Limb (tissue), 2 donors: Measurements from ENCODE around the gene GSDME.

Experiments
- DNase-seq, 2 donors: peaks; one replicate each; pipeline ENCODE4 v3.0.0-alpha.2; 2016; ENCODE audit errors: extremely low spot score in 2 of 2

The GSDME gene

DNA sequence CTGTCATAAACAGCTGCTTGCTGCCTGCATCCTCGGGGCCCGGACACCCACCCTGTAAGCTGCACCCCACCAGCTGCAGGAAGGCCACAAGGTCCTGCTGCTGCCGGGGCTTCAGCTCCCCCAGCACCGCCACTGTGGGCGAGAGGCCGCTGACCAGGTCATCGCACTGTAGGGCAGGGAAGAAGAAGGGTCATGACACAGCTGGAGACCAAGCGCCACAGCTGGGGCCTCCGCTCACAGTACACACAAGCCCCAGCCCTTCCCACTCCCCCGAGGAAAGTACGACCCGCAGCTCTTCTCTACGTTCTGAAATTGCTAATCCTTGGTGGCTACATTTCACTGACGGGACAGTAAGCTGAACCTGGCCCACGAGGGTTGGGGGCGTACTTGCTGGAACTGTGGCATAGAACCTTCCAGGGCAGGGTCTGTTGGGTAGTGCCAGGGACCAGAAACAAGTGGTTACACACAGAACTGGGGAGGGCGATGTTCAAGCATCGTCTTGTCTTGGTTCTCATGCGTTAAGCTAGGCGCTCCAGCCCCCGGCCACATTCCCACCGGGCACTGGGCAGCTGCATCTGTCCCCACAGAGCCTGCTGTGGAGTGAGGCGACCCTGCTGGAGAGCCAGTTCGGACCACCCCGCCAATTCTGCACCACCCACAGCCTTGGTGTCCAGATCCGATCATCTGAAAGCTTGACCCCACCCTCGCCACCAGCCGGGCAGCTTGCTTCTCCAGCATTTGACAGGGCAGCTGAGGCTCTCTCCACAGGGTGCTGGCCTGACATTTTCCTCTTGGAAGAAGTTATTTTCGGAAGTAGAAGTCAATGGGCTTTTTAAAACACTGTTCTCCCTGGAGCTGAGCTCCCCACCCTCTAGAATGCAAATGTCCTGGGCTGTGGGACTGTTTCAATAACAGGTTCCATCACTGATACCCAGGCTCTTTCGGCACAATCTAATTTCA, 50.8 kb downstream of the GSDME start:
- DNase-seq, result no peak

- no peak for DNase-seq
Measured at GRCh38 chr7:24705461-24705954, 51.8 kb downstream of the GSDME start.

DNA sequence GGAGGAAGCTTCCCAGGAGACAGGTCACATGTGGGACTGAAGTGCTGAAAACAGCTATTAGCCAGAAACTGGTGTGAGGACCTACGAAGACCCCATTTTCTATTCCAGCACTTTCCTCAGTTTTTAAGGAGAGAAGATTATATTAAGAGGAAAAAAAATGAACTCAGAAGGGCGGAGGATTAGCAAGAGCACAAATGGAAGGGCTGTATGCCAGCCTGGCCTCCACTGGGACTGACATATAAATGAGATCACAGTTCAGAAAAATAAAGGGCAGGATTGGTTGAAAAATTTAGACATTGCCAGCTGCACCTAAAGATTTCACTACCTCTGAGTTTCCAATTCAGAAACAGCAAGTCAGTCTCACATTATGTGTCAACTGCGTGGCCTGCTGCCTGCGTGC, 53.0 kb downstream of the GSDME start:
- peak in 1 of 2 donors; percentile 35 for DNase-seq

DNA sequence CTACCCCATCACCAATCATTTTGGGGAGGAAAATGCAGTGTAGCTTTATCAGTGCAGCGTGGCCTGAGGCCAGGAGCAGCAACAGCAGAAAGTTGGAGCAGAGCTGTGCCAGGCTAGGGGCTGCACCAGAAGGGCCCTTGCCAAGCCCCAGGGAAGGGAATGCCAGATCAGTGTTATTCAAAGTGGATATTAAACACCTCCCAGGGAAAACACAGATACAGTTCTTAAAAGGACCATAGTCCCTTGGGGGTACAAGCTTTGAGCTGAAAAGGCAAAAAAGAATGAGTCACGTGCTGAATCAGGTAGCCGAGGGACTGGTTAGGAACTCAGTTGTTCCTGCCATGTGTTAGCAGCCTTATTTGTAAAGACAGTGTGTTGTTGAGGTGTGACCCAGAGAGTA, 54.0 kb downstream of the GSDME start:
- no peak for DNase-seq

GRCh38 chr7:24702755-24703154, 54.5 kb downstream of the GSDME start:
- peak in 1 of 2 donors; percentile 71 for DNase-seq

DNA sequence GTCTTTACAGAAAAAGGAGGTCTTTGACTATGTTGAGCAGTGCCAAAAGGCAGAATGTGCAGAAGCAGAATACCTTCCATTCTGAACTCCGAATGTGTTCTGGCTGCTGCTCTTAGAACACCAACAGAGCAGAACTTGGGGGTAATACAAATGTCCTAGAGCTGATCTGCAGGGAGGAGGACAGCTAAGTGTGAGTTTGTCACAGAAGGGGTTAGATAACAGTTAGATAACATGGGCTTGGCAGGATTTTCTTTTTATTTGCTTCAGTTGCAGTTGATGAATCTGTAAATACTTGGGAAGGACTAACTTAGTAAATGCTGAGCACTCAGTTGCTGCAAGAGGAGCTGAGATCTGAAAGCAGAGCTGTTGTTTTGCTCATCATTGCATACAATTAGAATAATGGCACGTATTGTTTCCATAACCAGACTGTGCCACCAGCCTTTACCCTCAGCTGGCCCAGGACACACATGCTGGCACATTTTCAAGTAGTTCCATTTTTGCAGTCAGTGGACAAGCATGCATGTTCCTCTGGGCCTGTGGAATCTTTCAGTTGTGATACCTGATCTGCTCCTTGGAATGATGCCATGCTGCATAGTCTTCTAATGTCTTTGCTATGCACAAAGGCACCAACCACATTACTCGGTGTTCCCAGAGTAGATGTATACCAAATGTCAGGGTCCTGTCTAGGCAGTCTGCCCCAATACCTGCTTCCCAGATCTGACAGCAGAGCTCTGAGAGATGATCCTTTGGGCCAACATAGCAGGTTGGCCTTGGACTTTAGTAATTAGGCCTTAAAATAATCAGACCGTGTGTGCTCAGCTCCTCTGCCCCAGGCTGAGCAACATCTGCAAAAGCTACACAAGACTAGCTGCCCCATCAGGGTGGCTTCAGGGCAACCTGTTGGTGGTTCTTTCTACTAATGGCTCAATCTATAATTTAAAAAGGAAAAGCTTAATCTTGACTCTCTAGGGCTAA, 55.7 kb downstream of the GSDME start:
- peak in 1 of 2 donors; percentile 71 for DNase-seq

DNA sequence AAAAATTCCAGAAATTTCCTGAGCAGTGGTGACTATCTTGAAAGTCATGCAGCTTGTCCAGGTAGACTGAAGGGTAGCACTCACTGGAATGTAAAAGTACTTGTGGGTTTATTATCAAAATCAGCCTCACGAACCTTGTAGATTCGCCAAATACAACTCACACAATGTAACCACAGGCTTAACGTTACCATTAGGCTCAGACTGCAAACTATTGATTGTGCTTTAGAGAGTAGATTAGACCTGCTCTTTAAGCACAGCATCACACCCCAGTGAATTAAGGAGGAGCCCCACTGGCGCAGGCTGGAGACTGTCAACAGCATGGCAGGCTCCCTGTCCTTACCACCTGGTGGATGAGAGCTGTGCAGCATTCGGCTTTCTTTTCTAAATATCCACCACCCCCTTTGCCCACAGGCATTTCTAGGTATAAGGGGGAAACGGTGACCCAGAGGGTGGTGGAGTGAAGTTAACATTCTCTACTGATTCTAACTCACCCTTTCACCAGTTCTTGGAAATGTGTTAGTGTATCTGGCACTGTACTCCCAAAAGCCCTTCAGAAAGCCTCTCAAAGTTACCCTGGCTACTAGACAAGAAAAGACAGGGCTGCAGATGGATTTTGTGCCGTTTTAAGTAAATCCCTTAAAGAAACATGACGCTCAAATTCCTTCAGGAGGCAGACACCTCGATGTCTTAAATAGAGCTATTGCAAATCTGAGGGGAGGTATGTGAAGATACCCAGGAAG, 56.6 kb downstream of the GSDME start:
- DNase-seq, result no peak

DNA sequence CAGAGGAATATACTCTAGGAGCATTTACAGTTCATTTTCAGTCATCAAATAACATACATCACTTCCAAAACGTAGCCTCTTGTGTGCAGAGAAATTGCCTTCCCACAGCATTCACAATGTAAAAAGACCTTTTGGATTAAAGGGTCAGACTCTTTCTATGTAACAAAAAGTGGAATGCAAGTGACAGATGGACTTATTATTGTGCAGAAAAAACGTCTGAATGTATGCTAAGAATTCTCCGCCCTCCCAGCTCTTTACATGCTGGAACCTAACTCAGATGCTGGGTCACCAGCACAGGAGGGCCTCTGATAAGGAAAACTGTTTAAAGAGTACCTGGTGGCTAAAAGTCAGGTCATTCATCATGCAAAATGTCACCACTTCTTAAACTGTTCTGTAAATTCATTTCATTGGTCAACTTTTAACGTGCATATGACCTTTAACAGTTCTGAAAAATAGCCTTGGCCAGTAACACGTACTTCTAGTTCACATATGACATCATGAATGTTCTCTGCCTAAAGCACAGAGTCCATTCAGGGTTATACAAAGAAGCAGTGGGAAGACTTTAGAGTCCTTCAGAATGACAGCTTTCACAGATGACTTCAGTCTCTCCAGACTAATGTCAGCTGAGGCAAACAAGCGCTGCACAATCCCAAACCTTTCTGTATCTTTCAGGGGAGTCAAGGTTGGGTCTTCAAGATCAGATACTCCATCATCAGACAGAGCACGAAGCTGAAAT, 58.6 kb downstream of the GSDME start:
- DNase-seq, result no peak

GRCh38 chr7:24697416-24697815, 59.8 kb downstream of the GSDME start:
- no peak for DNase-seq

DNA sequence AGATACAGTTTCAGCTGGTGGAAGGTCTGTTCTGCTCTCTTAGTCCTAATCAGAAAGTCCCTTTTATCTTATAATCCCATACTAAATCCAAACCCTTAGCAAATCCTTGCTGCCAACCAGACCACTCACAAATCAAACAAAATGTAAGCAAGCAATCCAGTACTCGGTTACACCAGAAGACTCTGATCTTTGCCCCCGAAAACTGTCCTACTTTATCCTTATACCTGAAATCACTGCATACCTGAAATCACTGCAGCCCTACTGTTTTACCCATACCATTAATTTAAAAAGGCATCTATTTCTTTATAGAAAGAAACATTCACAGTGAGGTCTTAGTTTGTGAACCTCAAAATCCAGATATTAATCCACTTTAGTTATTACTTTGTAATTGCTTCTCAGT, 64.7 kb downstream of the GSDME start:
- DNase-seq, result no peak

GRCh38 chr7:24690251-24690650, 67.0 kb downstream of the GSDME start:
- no peak for DNase-seq

GRCh38 chr7:24685708-24686107, 71.6 kb downstream of the GSDME start:
- no peak for DNase-seq

DNA sequence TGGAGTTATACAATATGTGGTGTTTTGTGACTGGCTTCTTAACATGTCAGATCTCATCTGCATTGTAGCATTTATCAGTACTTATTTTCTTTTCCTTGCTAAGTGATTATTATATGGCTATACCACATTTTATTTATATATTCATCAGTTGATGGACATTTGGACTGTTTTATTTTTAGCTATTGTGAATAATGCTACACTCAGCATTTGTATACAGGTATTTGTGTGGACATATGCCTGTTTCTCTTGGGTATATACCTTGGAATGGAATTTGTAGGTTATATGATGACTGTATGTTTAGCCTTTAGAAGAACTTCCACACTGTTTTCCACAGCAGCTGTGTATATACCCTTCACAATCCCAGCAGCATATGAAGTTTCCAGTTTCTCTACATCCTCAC, 86.5 kb downstream of the GSDME start:
- DNase-seq, result no peak

GRCh38 chr7:24669971-24670591, 87.2 kb downstream of the GSDME start:
- no peak for DNase-seq

- DNase-seq, result no peak
Measured at GRCh38 chr7:24668927-24669635, 88.2 kb downstream of the GSDME start.

DNA sequence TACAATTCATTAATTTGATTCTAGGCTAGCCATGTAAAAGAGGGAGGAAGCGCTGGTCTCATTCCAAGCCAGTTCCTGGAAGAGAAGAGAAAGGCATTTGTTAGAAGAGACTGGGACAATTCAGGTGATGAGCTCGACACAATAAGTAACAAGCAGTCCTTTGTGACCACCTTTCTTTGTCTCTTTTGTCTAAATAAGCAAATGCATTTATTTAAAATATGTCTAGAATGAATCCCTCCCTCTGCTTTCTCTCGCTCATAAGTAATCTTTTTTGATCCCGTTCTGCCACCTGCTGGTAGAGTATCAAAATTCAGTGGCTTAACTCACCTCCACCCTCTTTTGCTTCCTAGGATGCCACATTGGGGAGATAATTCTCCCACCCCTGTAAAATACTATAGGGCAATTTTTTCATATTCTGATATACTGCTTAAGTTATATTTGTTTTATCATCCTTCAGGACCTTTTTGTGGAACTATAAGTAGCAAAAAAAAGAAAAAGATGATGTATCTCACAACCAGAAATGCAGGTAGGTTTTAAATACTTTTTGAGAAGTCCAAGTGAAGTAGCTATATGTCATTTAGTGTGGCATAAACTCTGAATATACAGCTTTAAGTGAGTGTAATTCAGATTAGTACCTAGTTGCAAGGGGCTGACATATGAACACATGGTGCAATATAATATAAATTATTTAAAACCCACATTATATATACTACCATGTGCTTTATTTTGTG, 91.5 kb downstream of the GSDME start:
- DNase-seq, result peak; percentile 47 to 72

GRCh38 chr7:24660546-24660945, 96.7 kb downstream of the GSDME start:
- DNase-seq, result peak in 1 of 2 donors; percentile 10

DNA sequence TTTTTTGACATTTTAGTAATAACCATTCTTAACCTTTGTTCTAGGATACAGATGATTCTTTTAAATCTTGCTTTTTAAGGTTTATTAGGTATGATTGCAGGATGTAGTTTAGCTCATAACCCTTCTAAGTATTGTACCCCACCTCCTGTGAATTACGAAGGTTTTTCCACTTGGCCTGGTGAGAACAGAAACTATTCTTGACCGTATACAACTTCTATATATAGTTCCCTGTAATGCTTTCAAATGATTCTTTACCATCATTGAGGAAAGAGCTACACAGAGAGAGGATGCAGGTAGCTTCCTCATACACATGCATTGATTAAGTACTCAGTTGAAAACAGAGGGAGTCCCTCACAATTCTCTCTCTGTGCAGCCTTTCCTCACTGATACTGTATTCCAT, 97.8 kb downstream of the GSDME start:
- DNase-seq, result no peak

DNA sequence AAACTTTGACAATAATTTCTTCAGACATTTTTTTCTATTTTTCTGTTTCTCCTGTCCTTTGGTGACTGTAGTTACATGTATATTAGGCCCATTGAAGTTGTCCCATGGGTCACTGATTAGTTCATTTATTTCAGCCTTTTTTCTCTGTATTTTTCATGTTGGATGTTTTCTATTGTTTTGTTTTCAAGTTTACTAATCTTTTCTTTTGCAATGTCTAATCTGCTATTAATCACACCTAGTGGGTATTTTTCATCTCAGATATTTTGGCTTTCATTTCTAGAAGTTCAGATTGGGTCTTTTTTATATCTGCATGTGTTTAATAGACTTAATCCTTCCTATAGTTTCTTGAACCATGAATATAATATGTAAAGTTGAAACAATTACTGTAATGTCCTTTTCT, 99.3 kb downstream of the GSDME start:
- no peak for DNase-seq
